CD14-positive monocyte (primary cell): Measurements from ENCODE around the gene CDKN2C. TPM values are rescaled to one million over a fixed set of nuclear protein-coding genes. Genes with fewer than 3 reads are reported as not detected.

Source experiments
- DNase-seq, 3 donors: peaks; one replicate each; pipeline ENCODE4 v3.0.0-alpha.2; 2011 to 2022
- H2AFZ ChIP-seq: 2 replicates; pipeline ENCODE4 v1.6.0; 2012; ENCODE audit warnings: mild to moderate bottlenecking, low read depth, low read length, inconsistent platforms; ENCODE audit not compliant: insufficient read depth, poor library complexity, severe bottlenecking
- H3K27ac ChIP-seq, 2 donors: 1 replicate in 1 of 2; 2 replicates in 1 of 2; pipeline ENCODE4 v1.5.1; 2012 to 2013; ENCODE audit warnings: low read length in 2 of 2, control low read depth in 1 of 2, inconsistent platforms in 1 of 2, low read depth in 1 of 2, mild to moderate bottlenecking in 1 of 2
- H3K27me3 ChIP-seq, 2 donors: one replicate each; pipeline versions ENCODE4 v1.6.0 to v1.6.1; 2011 to 2013; ENCODE audit warnings: low read length in 2 of 2; ENCODE audit not compliant: control insufficient read depth in 2 of 2, insufficient read depth in 2 of 2
- H3K36me3 ChIP-seq, 2 donors: replicated peaks in 1 of 2; 1 replicate in 1 of 2; 2 replicates in 1 of 2; pipeline versions ENCODE4 v1.5.1 to v1.6.1; 2012 to 2013; ENCODE audit warnings: low read length in 2 of 2, control low read depth in 1 of 2, inconsistent platforms in 1 of 2, mild to moderate bottlenecking in 1 of 2; ENCODE audit not compliant: insufficient read depth in 2 of 2, control insufficient read depth in 1 of 2
- H3K4me1 ChIP-seq, 2 donors: 1 replicate in 1 of 2; 2 replicates in 1 of 2; pipeline versions ENCODE4 v1.5.1 to v1.6.1; 2012 to 2013; ENCODE audit warnings: low read length in 2 of 2, control low read depth in 1 of 2, inconsistent platforms in 1 of 2, mild to moderate bottlenecking in 1 of 2, moderate library complexity in 1 of 2; ENCODE audit not compliant: insufficient read depth in 2 of 2, control insufficient read depth in 1 of 2
- H3K4me2 ChIP-seq: replicated peaks from 2 replicates; pipeline ENCODE3; 2012; ENCODE audit warnings: low read length, moderate library complexity, mild to moderate bottlenecking; ENCODE audit not compliant: poor library complexity, severe bottlenecking; ENCODE audit errors: extremely low read depth
- H3K4me3 ChIP-seq, 3 experiments: fragments of 200-600 bp in 1 of 3; sonication (generic) in 1 of 3; replicated peaks in 1 of 3; 1 replicate in 2 of 3; 2 replicates in 1 of 3; pipeline ENCODE4 v1.5.1; 2011 to 2013; ENCODE audit warnings: low read length in 3 of 3, mild to moderate bottlenecking in 3 of 3, control low read depth in 2 of 3, low read depth in 2 of 3, inconsistent platforms in 1 of 3, moderate library complexity in 1 of 3
- H3K79me2 ChIP-seq: 2 replicates; pipeline ENCODE4 v1.6.0; 2012; ENCODE audit warnings: mild to moderate bottlenecking, control low read depth, inconsistent platforms, low read length, moderate library complexity; ENCODE audit not compliant: insufficient read depth
- H3K9ac ChIP-seq: 2 replicates; pipeline ENCODE4 v1.6.0; 2017; ENCODE audit warnings: low read length, mild to moderate bottlenecking; ENCODE audit not compliant: insufficient read depth, poor library complexity, severe bottlenecking
- H3K9me3 ChIP-seq, 2 donors: replicated peaks in 1 of 2; 1 replicate in 1 of 2; 2 replicates in 1 of 2; pipeline versions ENCODE4 v1.5.1 to v1.6.1; 2012 to 2013; ENCODE audit warnings: low read length in 2 of 2, control low read depth in 1 of 2; ENCODE audit not compliant: control insufficient read depth in 1 of 2, insufficient read depth in 1 of 2
- H4K20me1 ChIP-seq: 2 replicates; pipeline ENCODE4 v1.6.0; 2012; ENCODE audit warnings: mild to moderate bottlenecking, low read length, control low read depth, moderate library complexity; ENCODE audit not compliant: insufficient read depth
- H3K27ac Mint-ChIP-seq, 7 donors: one replicate each; pipeline ENCODE4 v1.8.0; 2020; ENCODE audit warnings: mild to moderate bottlenecking in 7 of 7, mixed read lengths in 7 of 7, moderate library complexity in 6 of 7, inconsistent platforms in 2 of 7
- H3K27me3 Mint-ChIP-seq, 3 donors: one replicate each; pipeline ENCODE4 v1.8.0; 2021 to 2022; ENCODE audit warnings: low read depth in 3 of 3, mild to moderate bottlenecking in 3 of 3, mixed read lengths in 3 of 3, moderate library complexity in 3 of 3, inconsistent platforms in 1 of 3
- H3K36me3 Mint-ChIP-seq, 2 donors: one replicate each; pipeline ENCODE4 v1.8.0; 2020; ENCODE audit warnings: mixed read lengths in 2 of 2, inconsistent platforms in 1 of 2, mild to moderate bottlenecking in 1 of 2
- H3K4me1 Mint-ChIP-seq: one replicate; pipeline ENCODE4 v1.8.0; 2020; ENCODE audit warnings: mild to moderate bottlenecking, mixed read lengths
- H3K4me3 Mint-ChIP-seq, 2 donors: one replicate each; pipeline ENCODE4 v1.8.0; 2020; ENCODE audit warnings: mild to moderate bottlenecking in 2 of 2, mixed read lengths in 2 of 2, moderate library complexity in 1 of 2
- H3K9me3 Mint-ChIP-seq, 7 donors: one replicate each; pipeline ENCODE4 v1.8.0; 2020 to 2022; ENCODE audit warnings: mixed read lengths in 7 of 7, mild to moderate bottlenecking in 6 of 7, moderate library complexity in 6 of 7, inconsistent platforms in 2 of 7
- CTCF ChIP-seq: fragments of 200-600 bp; IDR thresholded peaks from one replicate; pipeline ENCODE4 v1.8.0; 2022; ENCODE audit warnings: antibody characterized with exemption, mild to moderate bottlenecking
- WGBS: methylation state at CpG from one replicate; pipeline ENCODE4 v1.1.5; 2013; ENCODE audit warnings: missing lambda C conversion rate; ENCODE audit not compliant: insufficient coverage; 5-methylcytosine and 5-hydroxymethylcytosine counted together
- intact Hi-C, 2 donors: fragments of 100-400 bp; cut with micrococcal nuclease; formaldehyde crosslinking; loops; one replicate each; pipeline versions ENCODE4 v1.15.0 to v1.15.1; 2023
- polyA plus RNA-seq, 3 donors: library from polyadenylated mRNA; depleted of rRNA in 1 of 3; unstranded in 2 of 3; stranded (reverse) in 1 of 3; fragments of 300-500 nt in 2 of 3; fragments of >200 nt in 1 of 3; fragmentation: Illumina TruSeq in 2 of 3; gene quantifications; 1 replicate in 2 of 3; 2 replicates in 1 of 3; pipeline ENCODE4 v1.2.3, GENCODE V29; 2012 to 2021

The CDKN2C gene
- polyA plus RNA-seq, 3 donors = 5.3 to 9.9 (median 7.4) TPM

DNA sequence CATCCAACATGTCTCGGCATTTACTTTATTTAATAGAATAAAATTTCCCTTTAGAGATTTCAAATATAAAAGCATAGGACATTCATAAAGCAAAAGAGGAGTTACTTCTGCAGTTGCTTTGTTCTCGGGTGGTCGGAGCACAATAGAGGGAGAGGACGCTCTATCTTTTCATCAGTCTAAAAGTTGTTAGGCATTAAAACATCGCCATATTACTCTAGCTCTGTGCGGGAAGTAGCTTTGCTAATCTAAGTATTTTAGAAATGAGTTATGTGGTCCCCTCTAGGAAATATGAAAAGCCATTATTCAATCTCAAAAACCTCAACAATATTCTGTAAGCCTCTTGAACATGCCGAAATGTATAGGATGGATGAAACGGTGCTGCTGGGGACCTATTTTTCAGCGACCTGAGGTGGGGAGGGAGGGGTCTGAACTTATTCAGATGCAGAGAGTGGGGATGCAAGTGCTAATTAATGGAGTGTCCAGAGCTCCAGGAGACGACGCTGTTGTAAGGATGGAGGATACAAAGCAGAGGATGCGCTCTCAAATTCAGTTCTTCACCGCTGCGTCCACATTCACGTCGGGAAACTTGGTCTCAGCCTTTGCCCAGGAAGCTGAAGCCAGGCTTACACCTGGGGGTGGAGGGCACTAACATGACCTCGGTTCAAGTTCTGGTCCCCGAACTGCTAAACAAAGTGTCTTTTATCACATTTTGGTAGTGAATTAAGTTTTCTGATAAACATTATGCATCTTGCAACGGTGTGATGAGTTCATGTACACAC is 6.3 kb downstream of the CDKN2C start:
- peaks cover 32% of the 10 kb centered on the region for H3K4me1 Mint-ChIP-seq
- peaks cover 34 to 45% (median 41%) of the 10 kb centered on the region in 3 donors for H3K27me3 Mint-ChIP-seq
- intact Hi-C loops = loop anchor here in 1 of 2 donors (10.0 kb wide), 1 partner anchor 189 kb away; no protein-coding TSS in a partner anchor
- no peak for DNase-seq
- peak overlapping the region; percentile 97 for H3K4me2 ChIP-seq
- H3K27me3 ChIP-seq = peaks cover 38 to 53% of the 10 kb centered on the region in 2 donors
- peak overlapping the region in 3 of 7 donors; percentile 12 to 78 (median 42) for H3K27ac Mint-ChIP-seq
- H3K4me3 Mint-ChIP-seq = peak overlapping the region; percentile 92 to 95
- H3K4me3 ChIP-seq = peak overlapping the region; percentile 65 to 93 (median 75)
- peaks cover 0 to 9% of the 10 kb centered on the region in 2 donors for H3K9me3 ChIP-seq
- no peak for TF ChIP-seq CTCF
- peaks cover 22 to 23% of the 10 kb centered on the region in 2 donors for H3K36me3 Mint-ChIP-seq
- H3K4me1 ChIP-seq = peaks cover 22 to 45% of the 10 kb centered on the region in 2 donors
- H4K20me1 ChIP-seq = no peaks in the 10 kb centered on the region
- peak overlapping the region; percentile 98 for H2AFZ ChIP-seq
- H3K9me3 Mint-ChIP-seq = peaks cover 0 to 5% (median 1%) of the 10 kb centered on the region in 7 donors
- H3K36me3 ChIP-seq = no peaks in the 10 kb centered on the region
- no peak overlapping the region for H3K27ac ChIP-seq
- H3K9ac ChIP-seq = peak overlapping the region; percentile 5
- 19% methylated on average over 8 of the region's 19 CpGs for WGBS
- H3K79me2 ChIP-seq = peaks cover 29% of the 10 kb centered on the region

- H2AFZ ChIP-seq = peak overlapping the region; percentile 98
- H4K20me1 ChIP-seq = no peaks in the 10 kb centered on the region
- Mint-ChIP-seq H3K4me1 (peaks cover 25% of the 10 kb centered on the region), H3K4me3 (peak overlapping the region; percentile 92 to 95), H3K9me3 (peaks cover 0 to 5% (median 1%) of the 10 kb centered on the region in 7 donors), H3K27me3 (peaks cover 39 to 51% (median 43%) of the 10 kb centered on the region in 3 donors), H3K27ac (peak overlapping the region in 3 of 7 donors; percentile 12 to 70 (median 58)), H3K36me3 (peaks cover 22 to 23% of the 10 kb centered on the region in 2 donors)
- H3K4me3 ChIP-seq = peak overlapping the region; percentile 65 to 93 (median 75)
- peak; percentile 44 to 76 (median 69) for DNase-seq
- peak overlapping the region in 1 of 2 donors; percentile 42 for H3K27ac ChIP-seq
- peaks cover 45 to 60% of the 10 kb centered on the region in 2 donors for H3K27me3 ChIP-seq
- peaks cover 0 to 9% of the 10 kb centered on the region in 2 donors for H3K9me3 ChIP-seq
- no peak for TF ChIP-seq CTCF
- no peaks in the 10 kb centered on the region for H3K36me3 ChIP-seq
- peak overlapping the region; percentile 68 for H3K9ac ChIP-seq
- intact Hi-C loops = loop anchor here in 1 of 2 donors (10.0 kb wide), 1 partner anchor 188 kb away; no protein-coding TSS in a partner anchor
- H3K79me2 ChIP-seq = peaks cover 22% of the 10 kb centered on the region
- 0% methylated on average over 14 of the region's 26 CpGs for WGBS
- peak overlapping the region; percentile 97 for H3K4me2 ChIP-seq
- peaks cover 22 to 38% of the 10 kb centered on the region in 2 donors for H3K4me1 ChIP-seq
Observed at GRCh38 chr1:50976890-50977574, 7.0 kb downstream of the CDKN2C start.
